ENCODE measurements around the gene POR.

Gene POR

DNA sequence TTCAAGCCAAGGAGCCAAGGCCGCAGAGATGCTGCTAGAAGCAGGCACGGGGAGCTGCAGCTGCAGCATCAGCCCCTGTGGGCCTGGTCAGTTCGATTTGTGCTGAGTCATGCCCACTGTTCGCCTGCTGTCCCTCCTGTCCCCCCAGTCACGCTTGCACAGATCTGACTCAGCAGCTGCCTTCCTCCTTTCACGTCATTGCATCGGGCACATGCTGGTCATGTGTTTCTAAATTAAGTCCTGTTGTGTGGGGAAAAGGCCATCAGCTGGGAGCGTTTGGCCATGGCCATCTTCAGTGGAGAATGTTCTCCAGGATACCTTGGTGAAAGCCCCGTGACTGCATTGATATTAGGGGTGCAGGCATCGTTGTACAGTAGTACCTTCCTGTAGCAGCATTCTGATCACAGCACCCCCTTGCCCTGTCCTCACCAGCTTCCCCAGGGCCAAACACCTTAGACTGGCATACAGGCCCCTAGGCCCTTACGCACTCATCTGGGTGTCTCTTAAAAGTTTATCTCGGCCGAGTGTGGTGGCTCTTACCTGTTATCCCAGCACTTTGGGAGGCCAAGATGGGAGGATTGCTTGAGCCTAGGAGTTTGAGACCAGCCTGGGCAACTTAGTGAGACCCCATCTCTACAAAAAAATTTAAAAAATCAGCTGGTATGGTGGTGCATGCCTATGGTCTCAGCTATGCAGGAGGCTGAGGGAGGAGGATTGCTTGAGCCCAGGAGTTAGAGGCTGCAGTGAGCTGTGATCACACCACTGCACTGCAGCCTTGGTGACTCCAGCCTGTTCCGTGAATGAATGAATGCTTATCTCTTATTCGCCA, 23.2 kb downstream of the POR start:
- Histone ChIP-seq H3K27me3 (ENCODE audit: insufficient read depth, low read length) (no peaks in the 10 kb centered on the region), H3K4me1 (ENCODE audit: insufficient read depth, low read length) (peaks cover 5% of the 10 kb centered on the region), H3K9me3 (ENCODE audit: low read length) (peaks cover 2% of the 10 kb centered on the region), H2AFZ (ENCODE audit: low read depth, low read length) (no peak overlapping the region), H3K36me3 (ENCODE audit: insufficient read depth, low read length) (no peaks in the 10 kb centered on the region), H3K4me3 (ENCODE audit: low read length) (no peak overlapping the region)

DNA sequence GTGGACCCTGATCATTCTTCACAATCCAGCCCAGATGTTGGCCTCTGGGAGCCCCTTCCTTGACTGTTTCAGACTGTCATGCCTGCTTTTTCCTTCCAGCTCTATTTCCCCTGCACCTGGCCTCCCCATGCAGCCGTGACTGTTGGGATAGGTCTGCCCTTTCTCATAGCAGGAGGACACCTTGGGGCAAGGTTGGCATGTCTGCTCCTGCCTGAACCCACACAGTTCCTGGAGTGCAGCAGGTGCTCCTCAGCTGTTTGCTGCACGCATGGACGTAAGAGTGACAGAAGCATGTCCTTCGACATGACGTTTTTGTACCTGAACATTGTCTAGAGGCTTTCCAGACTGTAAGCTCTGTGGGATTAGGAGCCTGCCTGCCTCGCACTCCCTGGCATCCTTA, 24.0 kb downstream of the POR start:
- Histone ChIP-seq H2AFZ (ENCODE audit: low read depth, low read length) (no peak overlapping the region), H3K36me3 (ENCODE audit: insufficient read depth, low read length) (no peaks in the 10 kb centered on the region), H3K4me3 (ENCODE audit: low read length) (no peak overlapping the region), H3K9me3 (ENCODE audit: low read length) (peaks cover 2% of the 10 kb centered on the region), H3K4me1 (ENCODE audit: insufficient read depth, low read length) (peaks cover 5% of the 10 kb centered on the region), H3K27me3 (ENCODE audit: insufficient read depth, low read length) (no peaks in the 10 kb centered on the region)

DNA sequence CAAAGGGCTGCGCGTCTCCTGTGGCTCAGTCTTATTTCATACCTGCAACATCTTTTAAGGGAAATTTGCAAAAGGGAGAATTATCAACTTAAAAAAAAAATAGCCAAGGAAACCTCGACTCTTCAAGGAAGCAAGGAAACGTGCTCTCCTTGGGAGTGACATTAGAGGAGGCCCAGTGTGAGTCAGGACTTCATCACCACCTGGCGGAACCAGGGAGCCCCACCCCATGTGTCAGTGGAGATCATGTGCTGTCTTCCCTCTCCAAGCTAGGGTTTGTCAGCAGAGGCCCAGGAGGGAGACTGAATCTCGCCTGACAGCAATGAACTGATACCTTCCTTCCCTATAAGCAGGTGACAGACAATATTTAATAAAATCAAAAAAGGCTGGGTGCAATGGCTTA, 28.9 kb downstream of the POR start:
- no peak overlapping the region for H3K4me3 ChIP-seq (ENCODE audit: low read length)
- no peaks in the 10 kb centered on the region for H3K27me3 ChIP-seq (ENCODE audit: insufficient read depth, low read length)

DNA sequence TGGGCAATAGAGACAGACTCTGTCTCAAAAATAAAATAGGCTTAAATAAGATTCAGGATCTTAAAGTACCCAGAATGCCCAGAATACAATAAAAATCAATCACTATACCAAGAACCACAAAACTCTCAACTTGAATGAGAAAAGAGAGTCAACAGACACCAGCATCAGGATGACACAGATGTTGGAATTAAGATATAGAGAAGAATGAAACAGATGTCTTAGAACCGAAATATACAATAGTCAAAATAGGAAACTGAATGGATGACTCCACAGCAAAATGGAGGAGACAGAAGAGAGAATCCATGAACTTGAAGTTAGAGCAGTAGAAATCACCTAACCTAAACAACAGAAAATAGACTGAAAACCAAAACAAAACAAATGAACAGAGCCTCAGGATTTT, 29.6 kb downstream of the POR start:
- no peaks in the 10 kb centered on the region for H3K27me3 ChIP-seq (ENCODE audit: insufficient read depth, low read length)
- no peaks in the 10 kb centered on the region for H3K36me3 ChIP-seq (ENCODE audit: insufficient read depth, low read length)
- no peak overlapping the region for H2AFZ ChIP-seq (ENCODE audit: low read depth, low read length)
- no peak overlapping the region for H3K4me3 ChIP-seq (ENCODE audit: low read length)
- H3K9me3 ChIP-seq (ENCODE audit: low read length) = peaks cover 2% of the 10 kb centered on the region
- H3K4me1 ChIP-seq (ENCODE audit: insufficient read depth, low read length) = no peaks in the 10 kb centered on the region

More for the DNA sequence above, 28.9 kb downstream of the POR start:
- H3K36me3 ChIP-seq (ENCODE audit: insufficient read depth, low read length) = no peaks in the 10 kb centered on the region
- H3K4me1 ChIP-seq (ENCODE audit: insufficient read depth, low read length) = no peaks in the 10 kb centered on the region
- H2AFZ ChIP-seq (ENCODE audit: low read depth, low read length) = no peak overlapping the region
- H3K9me3 ChIP-seq (ENCODE audit: low read length) = peaks cover 2% of the 10 kb centered on the region

DNA sequence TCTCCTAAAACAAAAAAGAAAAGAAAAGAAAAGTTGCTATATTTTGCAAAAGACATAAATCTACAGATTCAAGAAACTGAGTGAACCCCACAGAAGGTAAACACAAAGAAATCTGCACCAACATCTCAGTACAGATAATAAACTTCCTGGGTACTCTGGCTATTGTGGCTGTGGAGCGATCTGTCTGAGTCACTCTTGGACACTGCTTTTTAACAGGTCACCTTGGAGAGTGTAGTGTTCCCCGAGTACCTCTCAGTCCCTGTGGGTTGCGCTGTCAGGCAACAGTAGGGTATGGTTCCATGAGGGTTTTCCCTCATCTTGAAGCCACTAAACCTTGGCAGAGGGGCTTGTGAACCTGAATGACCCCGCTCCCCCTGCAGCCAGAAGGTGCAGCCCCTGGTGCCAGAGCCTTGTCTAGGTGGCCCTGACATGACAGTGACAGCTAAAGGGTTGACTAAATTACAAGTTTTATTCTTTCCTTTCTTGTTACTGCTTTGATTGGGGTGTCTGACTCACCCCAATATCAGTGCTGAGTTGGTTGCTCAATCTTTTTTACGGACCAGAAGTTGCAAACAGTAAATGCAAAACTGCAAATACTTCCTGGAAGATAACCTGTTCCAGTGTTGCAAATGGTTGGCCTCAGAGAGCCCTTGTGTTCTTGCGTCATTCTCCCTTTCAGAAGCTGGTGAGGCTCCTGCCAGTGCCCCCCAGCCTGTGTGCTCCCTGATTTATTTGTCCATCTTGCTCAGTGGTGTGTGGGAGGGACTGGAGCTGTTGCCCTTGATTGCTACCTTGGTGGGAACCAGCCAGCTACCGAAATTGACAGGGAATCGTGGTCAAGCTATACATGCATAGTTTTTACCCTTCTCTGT, 30.6 kb downstream of the POR start:
- Histone ChIP-seq H3K4me3 (ENCODE audit: low read length) (no peak overlapping the region), H3K36me3 (ENCODE audit: insufficient read depth, low read length) (no peaks in the 10 kb centered on the region), H3K27me3 (ENCODE audit: insufficient read depth, low read length) (no peaks in the 10 kb centered on the region), H2AFZ (ENCODE audit: low read depth, low read length) (no peak overlapping the region), H3K9me3 (ENCODE audit: low read length) (peaks cover 2% of the 10 kb centered on the region), H3K4me1 (ENCODE audit: insufficient read depth, low read length) (no peaks in the 10 kb centered on the region)

DNA sequence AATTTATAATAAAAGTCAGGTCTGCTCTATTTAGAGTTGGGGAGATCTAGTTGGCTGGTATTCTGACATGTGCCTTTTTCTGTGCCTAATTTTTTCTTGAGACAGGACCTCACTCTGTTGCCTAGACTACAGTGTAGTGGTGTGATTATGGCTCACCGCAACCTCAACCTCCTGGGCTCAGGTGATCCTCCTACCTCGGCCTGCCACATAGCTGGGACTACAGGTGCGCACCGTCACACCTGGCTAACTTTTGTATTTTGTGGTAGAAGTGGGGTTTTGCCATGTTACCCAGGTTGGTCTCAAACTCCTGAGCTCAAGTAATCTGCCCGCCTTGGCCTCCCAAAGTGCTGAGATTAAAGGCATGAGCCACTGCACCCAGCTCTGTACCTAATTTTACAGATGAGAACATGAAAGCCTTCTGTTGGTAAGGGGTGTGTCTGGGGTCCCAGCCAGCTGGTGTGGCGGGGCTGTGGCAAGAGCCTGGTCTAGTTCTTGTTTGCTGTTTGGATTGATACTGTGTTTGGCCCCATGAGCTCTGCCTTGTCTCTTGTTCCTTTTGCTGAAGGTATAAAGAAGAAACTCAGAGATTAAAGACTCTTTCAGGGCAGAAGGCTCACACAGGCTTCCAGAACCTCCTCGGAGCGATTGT, 31.4 kb downstream of the POR start:
- H3K4me3 ChIP-seq (ENCODE audit: low read length) = no peak overlapping the region
- no peaks in the 10 kb centered on the region for H3K9me3 ChIP-seq (ENCODE audit: low read length)
- H3K4me1 ChIP-seq (ENCODE audit: insufficient read depth, low read length) = no peaks in the 10 kb centered on the region
- no peaks in the 10 kb centered on the region for H3K27me3 ChIP-seq (ENCODE audit: insufficient read depth, low read length)
- no peak overlapping the region for H2AFZ ChIP-seq (ENCODE audit: low read depth, low read length)
- H3K36me3 ChIP-seq (ENCODE audit: insufficient read depth, low read length) = no peaks in the 10 kb centered on the region

DNA sequence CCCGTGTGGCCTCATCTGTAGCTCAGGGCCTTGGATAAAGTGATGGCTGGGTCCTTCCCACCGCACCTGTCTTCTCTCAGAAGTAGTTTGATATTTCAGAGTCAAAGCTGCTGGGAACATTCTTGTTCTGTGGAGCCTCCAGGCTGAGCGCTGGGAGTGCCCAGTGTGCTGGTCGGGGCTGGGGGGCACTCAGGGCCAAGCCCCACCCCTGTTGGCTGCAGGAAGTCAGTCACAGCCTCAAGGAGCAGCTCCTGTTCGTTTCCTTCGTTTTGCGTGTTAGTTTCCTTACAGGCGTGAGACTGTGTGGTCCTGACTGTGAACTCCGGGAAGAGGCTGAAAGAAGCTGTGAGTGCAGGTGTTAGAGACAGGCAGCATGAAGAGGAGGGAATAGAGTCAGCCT, 33.2 kb downstream of the POR start:
- Histone ChIP-seq H3K36me3 (ENCODE audit: insufficient read depth, low read length) (no peaks in the 10 kb centered on the region), H3K4me1 (ENCODE audit: insufficient read depth, low read length) (no peaks in the 10 kb centered on the region), H3K27me3 (ENCODE audit: insufficient read depth, low read length) (no peaks in the 10 kb centered on the region), H3K9me3 (ENCODE audit: low read length) (no peaks in the 10 kb centered on the region), H2AFZ (ENCODE audit: low read depth, low read length) (no peak overlapping the region), H3K4me3 (ENCODE audit: low read length) (no peak overlapping the region)

DNA sequence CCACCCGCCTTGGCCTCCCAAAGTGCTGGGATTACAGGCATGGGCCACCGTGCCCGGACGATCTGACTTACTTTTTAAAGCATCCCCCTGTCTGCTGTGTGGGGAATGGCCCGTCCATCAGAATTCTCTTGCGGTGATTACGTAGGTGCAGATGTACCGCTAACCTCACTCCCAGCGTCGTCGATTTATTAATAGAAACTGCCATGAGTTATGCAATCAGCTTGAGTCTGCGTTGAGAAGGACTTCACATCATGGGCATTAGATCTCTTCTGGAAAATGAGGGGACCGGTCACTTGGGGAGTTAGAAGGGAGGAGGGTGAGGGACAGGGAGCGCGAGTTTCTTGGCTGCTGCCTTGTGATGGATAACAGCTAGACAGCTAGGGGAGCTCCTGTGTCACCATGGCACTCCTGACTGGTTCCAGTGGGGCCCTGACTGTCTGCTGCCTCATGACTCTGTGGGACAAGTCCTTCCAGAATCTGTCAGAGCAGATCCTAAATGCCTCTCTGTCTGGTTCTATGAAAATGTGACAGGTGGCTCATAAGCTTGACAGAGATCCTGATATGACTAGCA, 35.2 kb downstream of the POR start:
- H3K36me3 ChIP-seq (ENCODE audit: insufficient read depth, low read length) = peaks cover 10% of the 10 kb centered on the region
- no peak overlapping the region for H2AFZ ChIP-seq (ENCODE audit: low read depth, low read length)
- no peaks in the 10 kb centered on the region for H3K27me3 ChIP-seq (ENCODE audit: insufficient read depth, low read length)
- no peaks in the 10 kb centered on the region for H3K4me1 ChIP-seq (ENCODE audit: insufficient read depth, low read length)
- H3K4me3 ChIP-seq (ENCODE audit: low read length) = no peak overlapping the region
- peaks cover 2% of the 10 kb centered on the region for H3K9me3 ChIP-seq (ENCODE audit: low read length)

DNA sequence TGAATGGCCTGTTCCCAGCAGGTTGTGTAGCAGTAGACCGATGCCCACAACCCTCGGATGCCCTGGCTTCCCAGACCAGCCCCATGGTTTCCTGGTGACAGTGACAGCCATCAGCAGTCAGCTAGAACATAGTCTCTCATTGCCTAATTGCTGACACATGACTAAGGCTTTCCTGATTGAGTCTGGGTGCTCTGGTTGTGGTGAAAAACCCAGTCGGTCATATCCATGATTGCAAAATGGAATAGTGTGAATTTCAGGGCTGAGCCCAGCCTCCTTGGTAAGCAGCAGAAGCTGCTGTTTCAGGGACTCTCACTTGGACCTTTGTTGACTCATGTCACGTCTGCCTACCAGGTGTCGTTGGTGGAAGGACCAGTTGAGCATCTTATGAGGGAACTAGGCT, 36.6 kb downstream of the POR start:
- no peak overlapping the region for H2AFZ ChIP-seq (ENCODE audit: low read depth, low read length)
- H3K9me3 ChIP-seq (ENCODE audit: low read length) = peaks cover 2% of the 10 kb centered on the region
- H3K4me3 ChIP-seq (ENCODE audit: low read length) = no peak overlapping the region
- H3K4me1 ChIP-seq (ENCODE audit: insufficient read depth, low read length) = no peaks in the 10 kb centered on the region
- H3K27me3 ChIP-seq (ENCODE audit: insufficient read depth, low read length) = no peaks in the 10 kb centered on the region
- H3K36me3 ChIP-seq (ENCODE audit: insufficient read depth, low read length) = peaks cover 21% of the 10 kb centered on the region

DNA sequence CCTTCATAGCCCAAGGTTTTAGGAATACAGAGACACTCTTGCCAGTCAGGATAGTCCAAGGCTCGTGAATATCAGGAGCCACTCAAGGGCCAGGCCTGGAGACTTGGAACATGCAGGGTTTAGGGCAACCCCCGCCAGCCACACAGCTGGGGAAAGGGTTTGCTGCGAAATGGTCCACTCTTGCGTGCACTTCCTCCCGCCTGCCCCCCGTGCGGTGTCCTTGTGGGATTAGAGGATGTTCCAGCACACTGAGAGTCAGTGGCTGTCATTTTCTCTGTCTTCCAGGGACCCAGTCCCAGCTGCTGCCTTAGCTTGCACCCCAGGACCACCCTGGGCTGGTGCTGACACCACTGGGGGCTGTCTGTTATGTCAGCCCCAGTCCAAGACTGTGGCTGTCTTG, 38.5 kb downstream of the POR start:
- H3K36me3 ChIP-seq (ENCODE audit: insufficient read depth, low read length) = peaks cover 21% of the 10 kb centered on the region
- H3K4me3 ChIP-seq (ENCODE audit: low read length) = no peak overlapping the region
- no peaks in the 10 kb centered on the region for H3K27me3 ChIP-seq (ENCODE audit: insufficient read depth, low read length)
- no peaks in the 10 kb centered on the region for H3K4me1 ChIP-seq (ENCODE audit: insufficient read depth, low read length)
- H3K9me3 ChIP-seq (ENCODE audit: low read length) = peaks cover 2% of the 10 kb centered on the region
- no peak overlapping the region for H2AFZ ChIP-seq (ENCODE audit: low read depth, low read length)

DNA sequence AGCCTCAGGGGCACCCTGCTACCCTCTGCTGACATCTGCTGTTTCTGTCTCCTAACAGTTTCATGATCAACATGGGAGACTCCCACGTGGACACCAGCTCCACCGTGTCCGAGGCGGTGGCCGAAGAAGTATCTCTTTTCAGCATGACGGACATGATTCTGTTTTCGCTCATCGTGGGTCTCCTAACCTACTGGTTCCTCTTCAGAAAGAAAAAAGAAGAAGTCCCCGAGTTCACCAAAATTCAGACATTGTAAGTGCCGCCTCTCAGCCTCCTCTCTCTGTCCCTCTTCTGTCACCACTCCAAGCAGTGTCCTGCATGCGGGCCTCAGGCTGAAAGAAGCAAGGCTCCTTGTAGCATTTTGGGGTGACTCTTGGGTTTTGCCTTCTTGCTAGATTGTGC, 39.0 kb downstream of the POR start:
- Histone ChIP-seq H3K4me3 (ENCODE audit: low read length) (no peak overlapping the region), H3K9me3 (ENCODE audit: low read length) (peaks cover 2% of the 10 kb centered on the region), H3K27me3 (ENCODE audit: insufficient read depth, low read length) (no peaks in the 10 kb centered on the region), H3K4me1 (ENCODE audit: insufficient read depth, low read length) (no peaks in the 10 kb centered on the region), H2AFZ (ENCODE audit: low read depth, low read length) (no peak overlapping the region), H3K36me3 (ENCODE audit: insufficient read depth, low read length) (peaks cover 21% of the 10 kb centered on the region)

DNA sequence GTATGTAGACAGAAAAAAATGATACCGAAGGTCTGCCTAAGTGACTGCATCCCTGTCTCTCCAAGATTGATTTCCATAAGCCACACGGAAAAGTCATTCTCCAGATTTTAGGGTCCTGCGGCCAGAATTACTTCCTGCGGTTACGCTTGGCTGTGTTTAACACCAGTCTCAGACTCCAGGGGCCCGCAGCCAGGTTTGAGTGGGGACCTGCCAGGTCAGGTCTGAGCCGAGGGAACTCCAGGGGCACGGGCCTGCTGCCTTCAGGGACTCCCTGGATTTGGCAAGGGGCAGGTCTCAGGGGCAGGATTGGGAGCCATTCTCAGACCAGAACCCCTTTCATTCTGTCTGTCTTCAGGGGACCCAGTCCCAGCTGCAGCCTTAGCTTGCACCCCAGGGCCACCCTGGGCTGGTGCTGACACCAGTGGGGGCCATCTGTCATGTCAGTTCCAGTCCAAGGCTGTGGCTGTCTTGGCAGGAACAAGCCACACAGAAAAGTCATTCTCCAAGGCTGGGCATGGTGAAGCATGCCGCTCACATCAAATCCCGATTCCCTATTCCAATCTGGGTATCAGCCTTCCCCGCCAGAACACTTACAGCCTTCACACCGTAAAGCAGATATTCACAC, 40.5 kb downstream of the POR start:
- Histone ChIP-seq H3K4me3 (ENCODE audit: low read length) (no peak overlapping the region), H3K4me1 (ENCODE audit: insufficient read depth, low read length) (no peaks in the 10 kb centered on the region), H3K9me3 (ENCODE audit: low read length) (peaks cover 2% of the 10 kb centered on the region), H2AFZ (ENCODE audit: low read depth, low read length) (no peak overlapping the region), H3K27me3 (ENCODE audit: insufficient read depth, low read length) (no peaks in the 10 kb centered on the region), H3K36me3 (ENCODE audit: insufficient read depth, low read length) (peaks cover 21% of the 10 kb centered on the region)

Data from neuron (in vitro differentiated cells).